Mesothelial cell of epicardium (in vitro differentiated cells): Measurements from ENCODE around the gene C2CD3. TPM values are rescaled to one million over a fixed set of nuclear protein-coding genes. Genes with fewer than 3 reads are reported as not detected.

Experiments used
- DNase-seq, 2 experiments: peaks; one replicate each; pipeline ENCODE4 v3.0.0; 2021; ENCODE audit warnings: low spot score in 2 of 2; ENCODE audit not compliant: unreplicated experiment in 2 of 2
- H3K27ac Mint-ChIP-seq: 2 replicates; pipeline ENCODE4 v1.8.0; 2021; ENCODE audit warnings: mixed read lengths
- H3K27me3 Mint-ChIP-seq: 2 replicates; pipeline ENCODE4 v1.8.0; 2021; ENCODE audit warnings: low read depth, mixed read lengths
- H3K36me3 Mint-ChIP-seq: 2 replicates; pipeline ENCODE4 v1.8.0; 2021; ENCODE audit warnings: mixed read lengths
- H3K4me1 Mint-ChIP-seq: 2 replicates; pipeline ENCODE4 v1.8.0; 2021; ENCODE audit warnings: mixed read lengths
- H3K4me3 Mint-ChIP-seq: 2 replicates; pipeline ENCODE4 v1.8.0; 2021; ENCODE audit warnings: mild to moderate bottlenecking, moderate library complexity, mixed read lengths
- H3K9me3 Mint-ChIP-seq: 2 replicates; pipeline ENCODE4 v1.8.0; 2021; ENCODE audit warnings: mixed read lengths
- total RNA-seq: library from RNA; stranded (reverse); gene quantifications from 3 replicates; pipeline ENCODE4 v1.2.1, GENCODE V29; 2021
- TF ChIP-seq, protein P1 (sequence below): fragments of 200-600 bp; sonication (generic); IDR thresholded peaks from one replicate; pipeline ENCODE4 v1.5.0; 2021; ENCODE audit warnings: antibody characterized with exemption; ENCODE audit not compliant: unreplicated experiment

The C2CD3 gene
- total RNA-seq, 1 donor from 2014 or later = 34.8 TPM

DNA sequence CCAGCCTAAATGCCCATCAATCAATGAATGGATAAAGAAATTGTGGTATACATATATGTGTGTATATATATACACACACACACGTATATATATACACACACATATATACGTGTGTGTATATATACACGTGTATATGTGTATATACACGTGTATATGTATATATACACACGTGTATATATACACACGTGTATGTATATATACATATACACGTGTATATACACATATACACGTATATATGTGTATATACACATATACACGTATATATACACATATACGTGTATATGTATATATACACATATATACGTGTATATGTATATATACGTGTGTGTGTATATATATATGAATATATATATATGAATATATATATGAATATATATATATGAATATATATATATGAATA, 54.1 kb downstream of the C2CD3 start:
- H3K9me3 Mint-ChIP-seq = peaks cover 26% of the 10 kb centered on the region
- H3K36me3 Mint-ChIP-seq = peaks cover 57% of the 10 kb centered on the region
- TF ChIP-seq, protein P1, sequence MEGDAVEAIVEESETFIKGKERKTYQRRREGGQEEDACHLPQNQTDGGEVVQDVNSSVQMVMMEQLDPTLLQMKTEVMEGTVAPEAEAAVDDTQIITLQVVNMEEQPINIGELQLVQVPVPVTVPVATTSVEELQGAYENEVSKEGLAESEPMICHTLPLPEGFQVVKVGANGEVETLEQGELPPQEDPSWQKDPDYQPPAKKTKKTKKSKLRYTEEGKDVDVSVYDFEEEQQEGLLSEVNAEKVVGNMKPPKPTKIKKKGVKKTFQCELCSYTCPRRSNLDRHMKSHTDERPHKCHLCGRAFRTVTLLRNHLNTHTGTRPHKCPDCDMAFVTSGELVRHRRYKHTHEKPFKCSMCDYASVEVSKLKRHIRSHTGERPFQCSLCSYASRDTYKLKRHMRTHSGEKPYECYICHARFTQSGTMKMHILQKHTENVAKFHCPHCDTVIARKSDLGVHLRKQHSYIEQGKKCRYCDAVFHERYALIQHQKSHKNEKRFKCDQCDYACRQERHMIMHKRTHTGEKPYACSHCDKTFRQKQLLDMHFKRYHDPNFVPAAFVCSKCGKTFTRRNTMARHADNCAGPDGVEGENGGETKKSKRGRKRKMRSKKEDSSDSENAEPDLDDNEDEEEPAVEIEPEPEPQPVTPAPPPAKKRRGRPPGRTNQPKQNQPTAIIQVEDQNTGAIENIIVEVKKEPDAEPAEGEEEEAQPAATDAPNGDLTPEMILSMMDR = no peak
- DNase-seq = no peak
- no peaks in the 10 kb centered on the region for H3K27me3 Mint-ChIP-seq
- no peak overlapping the region for H3K4me3 Mint-ChIP-seq
- no peak overlapping the region for H3K27ac Mint-ChIP-seq
- peaks cover 5% of the 10 kb centered on the region for H3K4me1 Mint-ChIP-seq

DNA sequence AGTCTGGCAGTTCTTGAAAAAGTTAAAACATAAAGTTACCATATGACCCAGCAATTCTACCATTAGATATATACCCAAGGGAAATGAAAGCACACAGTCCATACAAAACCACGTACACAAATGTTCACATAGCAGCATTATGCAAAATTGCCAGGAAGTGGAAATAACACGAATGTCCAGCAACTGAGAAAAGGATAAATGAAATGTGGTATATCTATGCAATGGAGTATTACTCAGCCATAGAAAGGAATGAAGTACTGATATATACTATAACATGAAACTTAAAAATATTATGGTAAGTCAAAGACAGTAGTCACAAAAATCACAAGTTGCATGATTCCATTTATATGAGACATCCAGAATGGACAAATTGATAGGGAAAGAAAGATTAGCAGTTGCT, 57.9 kb downstream of the C2CD3 start:
- Mint-ChIP-seq H3K4me3 (no peak overlapping the region), H3K4me1 (no peaks in the 10 kb centered on the region), H3K27me3 (no peaks in the 10 kb centered on the region), H3K9me3 (peaks cover 26% of the 10 kb centered on the region), H3K36me3 (peaks cover 56% of the 10 kb centered on the region), H3K27ac (no peak overlapping the region)
- TF ChIP-seq, protein P1 = no peak
- no peak for DNase-seq

DNA sequence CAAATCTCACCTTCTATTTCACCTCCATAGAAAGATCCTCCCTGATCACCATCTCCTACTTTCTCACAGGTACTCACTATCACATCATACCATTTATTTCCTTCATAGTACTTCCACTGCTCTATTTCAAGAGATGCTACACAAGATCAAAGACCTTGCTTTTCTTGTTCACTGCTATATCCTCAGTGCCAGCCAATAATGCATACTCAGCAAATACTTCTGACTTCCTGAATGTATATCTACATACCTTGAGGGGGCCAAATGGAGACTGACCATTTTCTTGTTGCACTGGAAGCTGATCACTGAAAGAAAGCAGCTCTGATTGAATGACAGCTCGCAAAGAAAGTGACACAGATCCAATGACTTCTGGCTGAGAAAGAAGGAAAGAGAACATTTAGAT, 64.7 kb downstream of the C2CD3 start:
- no peaks in the 10 kb centered on the region for H3K9me3 Mint-ChIP-seq
- TF ChIP-seq, protein P1 = no peak
- H3K27me3 Mint-ChIP-seq = no peaks in the 10 kb centered on the region
- H3K4me3 Mint-ChIP-seq = no peak overlapping the region
- no peak for DNase-seq
- H3K27ac Mint-ChIP-seq = peak overlapping the region; percentile 5
- peaks cover 40% of the 10 kb centered on the region for H3K36me3 Mint-ChIP-seq
- peaks cover 6% of the 10 kb centered on the region for H3K4me1 Mint-ChIP-seq

DNA sequence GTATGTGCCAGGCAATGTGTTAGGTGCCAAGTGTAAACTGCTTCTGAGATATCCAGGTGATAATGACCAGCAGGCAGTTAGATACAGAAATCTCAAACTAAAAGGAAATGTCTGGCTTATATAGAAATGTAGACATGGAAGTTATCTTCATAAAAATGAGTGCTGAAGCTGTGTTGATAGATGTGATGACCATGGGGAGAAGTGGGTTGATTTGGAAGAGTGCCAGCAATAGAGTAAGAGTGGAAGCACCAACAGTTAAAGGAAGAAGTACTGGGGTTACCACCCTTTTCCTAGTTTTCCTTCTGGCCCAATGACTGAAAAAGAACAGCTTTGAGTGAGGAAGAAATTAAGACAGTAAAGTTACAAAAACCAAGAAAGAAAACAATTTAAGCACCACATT, 68.5 kb downstream of the C2CD3 start:
- Mint-ChIP-seq H3K27me3 (no peaks in the 10 kb centered on the region), H3K4me1 (peaks cover 6% of the 10 kb centered on the region), H3K9me3 (no peaks in the 10 kb centered on the region), H3K36me3 (peaks cover 54% of the 10 kb centered on the region), H3K4me3 (no peak overlapping the region), H3K27ac (no peak overlapping the region)
- TF ChIP-seq, protein P1 = no peak
- no peak for DNase-seq

DNA sequence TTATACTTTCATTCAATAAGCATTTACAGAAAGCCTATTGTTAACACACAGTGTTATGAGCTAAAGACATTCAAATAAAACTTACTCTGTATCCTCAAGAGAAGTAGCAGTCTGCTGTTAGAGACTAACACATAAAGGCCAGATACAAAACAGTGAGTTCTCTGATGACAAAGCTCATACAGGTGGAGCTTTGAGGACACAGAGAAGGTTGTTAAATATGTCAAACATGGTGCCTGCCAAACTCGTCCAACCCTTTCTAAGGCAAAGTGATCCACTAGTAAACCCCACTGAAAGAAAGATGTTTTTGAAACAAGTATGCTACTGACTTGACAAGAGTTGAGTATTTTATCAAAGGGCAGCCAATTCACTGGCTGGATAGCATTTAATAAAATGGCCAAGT, 70.1 kb downstream of the C2CD3 start:
- peaks cover 2% of the 10 kb centered on the region for H3K4me1 Mint-ChIP-seq
- no peak overlapping the region for H3K4me3 Mint-ChIP-seq
- no peaks in the 10 kb centered on the region for H3K27me3 Mint-ChIP-seq
- no peaks in the 10 kb centered on the region for H3K9me3 Mint-ChIP-seq
- peaks cover 54% of the 10 kb centered on the region for H3K36me3 Mint-ChIP-seq
- no peak overlapping the region for H3K27ac Mint-ChIP-seq
- DNase-seq = no peak
- TF ChIP-seq, protein P1 = no peak

DNA sequence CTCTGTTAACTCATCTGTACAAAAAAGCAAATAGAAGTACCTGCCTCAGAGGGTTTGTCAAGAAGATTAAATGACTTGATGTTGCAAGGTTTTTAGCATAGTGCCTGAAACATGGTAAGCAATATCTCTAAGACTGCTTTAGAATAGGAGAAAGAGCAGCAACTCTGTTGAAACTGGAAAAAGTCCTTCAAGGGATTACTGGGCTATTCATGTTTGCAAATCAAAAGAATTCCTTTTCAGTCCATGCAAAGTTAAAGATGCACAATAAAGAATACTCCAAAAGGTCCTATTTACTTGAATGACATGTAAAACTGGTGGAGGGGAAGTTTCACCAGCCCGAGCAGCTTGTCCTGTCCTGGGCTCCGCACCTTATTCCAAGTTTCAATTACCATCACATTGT, 70.6 kb downstream of the C2CD3 start:
- Mint-ChIP-seq H3K4me1 (no peaks in the 10 kb centered on the region), H3K4me3 (no peak overlapping the region), H3K36me3 (peaks cover 50% of the 10 kb centered on the region), H3K27me3 (no peaks in the 10 kb centered on the region), H3K27ac (no peak overlapping the region), H3K9me3 (no peaks in the 10 kb centered on the region)
- TF ChIP-seq, protein P1 = no peak
- no peak for DNase-seq
